ENCODE measurements around the gene RPP25. TPM values are rescaled to one million over a fixed set of nuclear protein-coding genes. Genes with fewer than 3 reads are reported as not detected.
A peak's percentile ranks its signal among the peaks of the same experiment; 100 is the strongest.

Gene RPP25
- total RNA-seq = 10 to 100 TPM in 2 of 4 donors, 1 to 10 TPM in 2; 7.4 to 15.3 (median 9.5) TPM

GRCh38 chr15:74956648-74957475 is at the start of gene RPP25:
RPP25 (minus strand) TSS chr15:74956772; CDS start chr15:74956583, 189 bp downstream.
- Histone ChIP-seq H3K9me3 (no peaks in the 10 kb centered on the region), H3K27ac (peak within 1 kb of the TSS; percentile 56 to 92 (median 84)), H3K4me1 (peaks cover 0 to 41% (median 26%) of the 10 kb centered on the region in 4 donors), H3K36me3 (no peaks in the 10 kb centered on the region), H3K27me3 (no peaks in the 10 kb centered on the region), H3K4me3 (peak within 1 kb of the TSS; percentile 48 to 81 (median 67))
- peak; percentile 82 to 85 for TF ChIP-seq POLR2A (IDR thresholded peaks at IDR 0.05)
- TF ChIP-seq, protein P1, sequence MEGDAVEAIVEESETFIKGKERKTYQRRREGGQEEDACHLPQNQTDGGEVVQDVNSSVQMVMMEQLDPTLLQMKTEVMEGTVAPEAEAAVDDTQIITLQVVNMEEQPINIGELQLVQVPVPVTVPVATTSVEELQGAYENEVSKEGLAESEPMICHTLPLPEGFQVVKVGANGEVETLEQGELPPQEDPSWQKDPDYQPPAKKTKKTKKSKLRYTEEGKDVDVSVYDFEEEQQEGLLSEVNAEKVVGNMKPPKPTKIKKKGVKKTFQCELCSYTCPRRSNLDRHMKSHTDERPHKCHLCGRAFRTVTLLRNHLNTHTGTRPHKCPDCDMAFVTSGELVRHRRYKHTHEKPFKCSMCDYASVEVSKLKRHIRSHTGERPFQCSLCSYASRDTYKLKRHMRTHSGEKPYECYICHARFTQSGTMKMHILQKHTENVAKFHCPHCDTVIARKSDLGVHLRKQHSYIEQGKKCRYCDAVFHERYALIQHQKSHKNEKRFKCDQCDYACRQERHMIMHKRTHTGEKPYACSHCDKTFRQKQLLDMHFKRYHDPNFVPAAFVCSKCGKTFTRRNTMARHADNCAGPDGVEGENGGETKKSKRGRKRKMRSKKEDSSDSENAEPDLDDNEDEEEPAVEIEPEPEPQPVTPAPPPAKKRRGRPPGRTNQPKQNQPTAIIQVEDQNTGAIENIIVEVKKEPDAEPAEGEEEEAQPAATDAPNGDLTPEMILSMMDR (IDR thresholded peaks at IDR 0.05) = no peak
- peak; percentile 68 to 93 (median 91) for DNase-seq

DNA sequence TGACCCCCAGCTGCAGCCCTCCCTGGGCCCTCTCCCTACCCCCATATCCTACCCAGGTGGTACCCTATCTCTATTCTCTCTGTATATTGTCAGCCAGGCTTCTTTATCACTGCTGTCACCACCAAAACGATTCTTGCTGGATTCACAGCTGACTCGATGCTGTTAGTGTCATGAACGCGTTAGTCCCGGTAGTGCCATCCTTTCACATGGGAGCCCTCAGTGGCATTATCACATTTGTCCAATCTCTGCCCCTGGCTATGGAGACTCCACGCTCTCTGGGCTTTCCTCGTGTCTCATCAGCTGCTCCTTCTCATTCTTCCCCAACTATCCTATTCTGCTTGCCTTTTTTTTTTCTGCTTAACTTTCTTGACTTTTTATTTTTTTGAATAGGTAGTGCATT is 45.8 kb upstream of the RPP25 start:
- Histone ChIP-seq H3K4me1 (peaks cover 0 to 2% (median 0%) of the 10 kb centered on the region in 4 donors), H3K27ac (no peak overlapping the region), H3K36me3 (no peaks in the 10 kb centered on the region), H3K4me3 (no peak overlapping the region), H3K9me3 (no peaks in the 10 kb centered on the region), H3K27me3 (no peaks in the 10 kb centered on the region)
- TF ChIP-seq, protein P1 (IDR thresholded peaks at IDR 0.05) = no peak
- TF ChIP-seq POLR2A (IDR thresholded peaks at IDR 0.05) = no peak
- no peak for DNase-seq

GRCh38 chr15:75001310-75001709 is 44.7 kb upstream of the RPP25 start:
- no peak for DNase-seq
- Histone ChIP-seq H3K27me3 (no peaks in the 10 kb centered on the region), H3K27ac (no peak overlapping the region), H3K4me1 (peaks cover 0 to 3% (median 0%) of the 10 kb centered on the region in 4 donors), H3K9me3 (no peaks in the 10 kb centered on the region), H3K36me3 (no peaks in the 10 kb centered on the region), H3K4me3 (no peak overlapping the region)
- TF ChIP-seq, protein P1 (IDR thresholded peaks at IDR 0.05) = no peak
- no peak for TF ChIP-seq POLR2A (IDR thresholded peaks at IDR 0.05)

DNA sequence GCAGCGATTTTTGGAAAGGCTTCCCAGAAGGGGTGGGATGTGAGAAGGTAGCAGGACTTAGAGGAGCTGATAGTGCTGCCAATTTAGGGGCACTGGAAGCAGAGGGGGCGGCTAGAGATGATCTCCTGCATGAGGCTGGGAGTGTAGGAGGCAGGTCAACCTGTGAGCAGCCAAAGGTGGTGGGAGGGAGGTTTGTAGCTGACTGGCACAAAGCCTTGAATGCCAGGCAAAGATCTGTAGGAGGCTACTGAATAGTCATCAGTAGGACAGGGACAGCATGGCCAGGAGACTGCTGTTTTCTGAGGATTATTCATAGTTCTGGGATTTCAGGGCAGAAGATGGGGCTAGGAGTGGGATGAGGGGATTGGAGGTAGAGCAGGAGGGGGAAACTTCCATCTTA is 41.0 kb upstream of the RPP25 start:
- no peak for DNase-seq
- peaks cover 2 to 11% (median 7%) of the 10 kb centered on the region in 4 donors for H3K4me1 ChIP-seq
- no peak for TF ChIP-seq POLR2A (IDR thresholded peaks at IDR 0.05)
- TF ChIP-seq, protein P1 (IDR thresholded peaks at IDR 0.05) = no peak
- H3K27ac ChIP-seq = no peak overlapping the region
- no peaks in the 10 kb centered on the region for H3K9me3 ChIP-seq
- no peak overlapping the region for H3K4me3 ChIP-seq
- H3K36me3 ChIP-seq = no peaks in the 10 kb centered on the region
- H3K27me3 ChIP-seq = no peaks in the 10 kb centered on the region

- DNase-seq = no peak
- TF ChIP-seq, protein P1 (IDR thresholded peaks at IDR 0.05) = no peak
- TF ChIP-seq POLR2A (IDR thresholded peaks at IDR 0.05) = no peak
- H3K4me1 ChIP-seq = peaks cover 2 to 11% (median 7%) of the 10 kb centered on the region in 4 donors
- H3K9me3 ChIP-seq = no peaks in the 10 kb centered on the region
- H3K36me3 ChIP-seq = no peaks in the 10 kb centered on the region
- no peaks in the 10 kb centered on the region for H3K27me3 ChIP-seq
- no peak overlapping the region for H3K4me3 ChIP-seq
- H3K27ac ChIP-seq = no peak overlapping the region
Measured at GRCh38 chr15:74997141-74997540, 40.6 kb upstream of the RPP25 start.

Data from Peyer's patch (tissue), 4 donors.